Progenitor cell of endocrine pancreas (in vitro differentiated cells): ENCODE data around the gene DNAJB8. TPM values are rescaled to one million over a fixed set of nuclear protein-coding genes. Genes with fewer than 3 reads are reported as not detected.

Source experiments
- DNase-seq: peaks from one replicate; pipeline ENCODE4 v3.0.0; 2021; ENCODE audit warnings: low spot score; ENCODE audit not compliant: unreplicated experiment
- H3K27ac Mint-ChIP-seq: 2 replicates; pipeline ENCODE4 v1.8.0; 2021; ENCODE audit warnings: mild to moderate bottlenecking, moderate library complexity, mixed read lengths
- H3K27me3 Mint-ChIP-seq: 2 replicates; pipeline ENCODE4 v1.8.0; 2021; ENCODE audit warnings: mixed read lengths
- H3K36me3 Mint-ChIP-seq: 2 replicates; pipeline ENCODE4 v1.8.0; 2022; ENCODE audit warnings: mixed read lengths; ENCODE audit not compliant: insufficient read depth
- H3K4me1 Mint-ChIP-seq: 2 replicates; pipeline ENCODE4 v1.8.0; 2021; ENCODE audit warnings: low read depth, mixed read lengths
- H3K4me3 Mint-ChIP-seq: 2 replicates; pipeline ENCODE4 v1.8.0; 2021; ENCODE audit warnings: low read depth, mild to moderate bottlenecking, moderate library complexity, mixed read lengths
- H3K9me3 Mint-ChIP-seq: 2 replicates; pipeline ENCODE4 v1.8.0; 2021; ENCODE audit warnings: low read depth, mixed read lengths
- CTCF ChIP-seq: fragments of 200-600 bp; sonication (generic); IDR thresholded peaks from one replicate; pipeline ENCODE4 v1.5.0; 2021; ENCODE audit warnings: antibody characterized with exemption, mild to moderate bottlenecking; ENCODE audit not compliant: unreplicated experiment
- total RNA-seq: library from RNA; stranded (reverse); gene quantifications from 2 replicates; pipeline ENCODE4 v1.2.1, GENCODE V29; 2021

DNAJB8 gene
- total RNA-seq, 1 donor from 2014 or later, result not detected

- no peaks in the 10 kb centered on the region for H3K4me1 Mint-ChIP-seq
- no peak overlapping the region for H3K4me3 Mint-ChIP-seq
- TF ChIP-seq CTCF, result no peak
- peaks cover 75% of the 10 kb centered on the region for H3K27me3 Mint-ChIP-seq
- H3K27ac Mint-ChIP-seq, result no peak overlapping the region
- no peak for DNase-seq
- no peaks in the 10 kb centered on the region for H3K9me3 Mint-ChIP-seq
- H3K36me3 Mint-ChIP-seq, result no peaks in the 10 kb centered on the region
Measured at GRCh38 chr3:128468791-128469527, 2.3 kb upstream of the DNAJB8 start.

GRCh38 chr3:128468285-128468790 lies 1.6 kb upstream of the DNAJB8 start:
- H3K4me3 Mint-ChIP-seq, result no peak overlapping the region
- no peak for TF ChIP-seq CTCF
- H3K9me3 Mint-ChIP-seq, result no peaks in the 10 kb centered on the region
- no peak overlapping the region for H3K27ac Mint-ChIP-seq
- DNase-seq, result no peak
- H3K27me3 Mint-ChIP-seq, result peaks cover 74% of the 10 kb centered on the region
- H3K4me1 Mint-ChIP-seq, result no peaks in the 10 kb centered on the region
- no peaks in the 10 kb centered on the region for H3K36me3 Mint-ChIP-seq

- no peak for TF ChIP-seq CTCF
- Mint-ChIP-seq H3K4me3 (no peak overlapping the region), H3K36me3 (no peaks in the 10 kb centered on the region), H3K9me3 (no peaks in the 10 kb centered on the region), H3K27ac (no peak overlapping the region), H3K4me1 (no peaks in the 10 kb centered on the region), H3K27me3 (peaks cover 58% of the 10 kb centered on the region)
- no peak for DNase-seq
Measured at GRCh38 chr3:128464702-128465101, 2.0 kb downstream of the DNAJB8 start.

GRCh38 chr3:128464188-128464587 lies 2.5 kb downstream of the DNAJB8 start:
- no peak for DNase-seq
- Mint-ChIP-seq H3K4me3 (no peak overlapping the region), H3K27me3 (peaks cover 63% of the 10 kb centered on the region), H3K4me1 (no peaks in the 10 kb centered on the region), H3K9me3 (no peaks in the 10 kb centered on the region), H3K36me3 (no peaks in the 10 kb centered on the region), H3K27ac (no peak overlapping the region)
- TF ChIP-seq CTCF, result no peak

GRCh38 chr3:128463771-128464170 lies 2.9 kb downstream of the DNAJB8 start:
- no peaks in the 10 kb centered on the region for H3K4me1 Mint-ChIP-seq
- H3K9me3 Mint-ChIP-seq, result no peaks in the 10 kb centered on the region

More at GRCh38 chr3:128463771-128464170, 2.9 kb downstream of the DNAJB8 start:
- TF ChIP-seq CTCF, result no peak
- no peaks in the 10 kb centered on the region for H3K36me3 Mint-ChIP-seq
- H3K27me3 Mint-ChIP-seq, result peaks cover 64% of the 10 kb centered on the region
- no peak for DNase-seq
- H3K4me3 Mint-ChIP-seq, result no peak overlapping the region
- H3K27ac Mint-ChIP-seq, result no peak overlapping the region
